ENCODE data around the gene ZNF609.

DNA sequence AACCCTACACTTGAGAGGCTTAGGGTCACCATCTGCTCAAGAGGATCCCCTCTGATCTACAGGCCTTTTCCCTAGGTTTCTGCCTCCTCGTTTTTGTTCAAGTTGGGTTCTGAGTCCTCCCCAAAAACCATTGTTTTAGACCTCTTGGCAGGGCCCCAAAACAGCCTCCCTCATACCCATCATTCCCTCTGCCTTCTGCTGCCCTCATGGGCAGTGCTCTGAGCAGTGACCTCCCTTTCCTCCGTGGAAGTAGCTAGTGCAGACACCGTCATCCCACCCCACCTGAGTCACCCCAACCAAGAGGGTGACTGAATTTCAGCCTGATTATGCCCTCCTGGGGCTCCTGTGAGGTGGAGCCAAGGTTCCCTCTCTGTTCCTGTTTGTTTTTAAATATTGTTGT lies 223.0 kb downstream of the ZNF609 start:
- no peak for TF ChIP-seq SMC3 (conservative IDR thresholded peaks at IDR 0.05; ENCODE audit: poor library complexity)
- TF ChIP-seq, protein P1, sequence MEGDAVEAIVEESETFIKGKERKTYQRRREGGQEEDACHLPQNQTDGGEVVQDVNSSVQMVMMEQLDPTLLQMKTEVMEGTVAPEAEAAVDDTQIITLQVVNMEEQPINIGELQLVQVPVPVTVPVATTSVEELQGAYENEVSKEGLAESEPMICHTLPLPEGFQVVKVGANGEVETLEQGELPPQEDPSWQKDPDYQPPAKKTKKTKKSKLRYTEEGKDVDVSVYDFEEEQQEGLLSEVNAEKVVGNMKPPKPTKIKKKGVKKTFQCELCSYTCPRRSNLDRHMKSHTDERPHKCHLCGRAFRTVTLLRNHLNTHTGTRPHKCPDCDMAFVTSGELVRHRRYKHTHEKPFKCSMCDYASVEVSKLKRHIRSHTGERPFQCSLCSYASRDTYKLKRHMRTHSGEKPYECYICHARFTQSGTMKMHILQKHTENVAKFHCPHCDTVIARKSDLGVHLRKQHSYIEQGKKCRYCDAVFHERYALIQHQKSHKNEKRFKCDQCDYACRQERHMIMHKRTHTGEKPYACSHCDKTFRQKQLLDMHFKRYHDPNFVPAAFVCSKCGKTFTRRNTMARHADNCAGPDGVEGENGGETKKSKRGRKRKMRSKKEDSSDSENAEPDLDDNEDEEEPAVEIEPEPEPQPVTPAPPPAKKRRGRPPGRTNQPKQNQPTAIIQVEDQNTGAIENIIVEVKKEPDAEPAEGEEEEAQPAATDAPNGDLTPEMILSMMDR (IDR thresholded peaks at IDR 0.05; ENCODE audit: poor library complexity, severe bottlenecking): no peak

Data from neural cell (in vitro differentiated cells).